DMS 273 (cell line): ENCODE results near the gene TPRX1.

Experiments used
- DNase-seq: peaks from one replicate; lab custom pipeline; 2025; ENCODE audit not compliant: unreplicated experiment; lab: John Stamatoyannopoulos, UW

Gene TPRX1

DNA sequence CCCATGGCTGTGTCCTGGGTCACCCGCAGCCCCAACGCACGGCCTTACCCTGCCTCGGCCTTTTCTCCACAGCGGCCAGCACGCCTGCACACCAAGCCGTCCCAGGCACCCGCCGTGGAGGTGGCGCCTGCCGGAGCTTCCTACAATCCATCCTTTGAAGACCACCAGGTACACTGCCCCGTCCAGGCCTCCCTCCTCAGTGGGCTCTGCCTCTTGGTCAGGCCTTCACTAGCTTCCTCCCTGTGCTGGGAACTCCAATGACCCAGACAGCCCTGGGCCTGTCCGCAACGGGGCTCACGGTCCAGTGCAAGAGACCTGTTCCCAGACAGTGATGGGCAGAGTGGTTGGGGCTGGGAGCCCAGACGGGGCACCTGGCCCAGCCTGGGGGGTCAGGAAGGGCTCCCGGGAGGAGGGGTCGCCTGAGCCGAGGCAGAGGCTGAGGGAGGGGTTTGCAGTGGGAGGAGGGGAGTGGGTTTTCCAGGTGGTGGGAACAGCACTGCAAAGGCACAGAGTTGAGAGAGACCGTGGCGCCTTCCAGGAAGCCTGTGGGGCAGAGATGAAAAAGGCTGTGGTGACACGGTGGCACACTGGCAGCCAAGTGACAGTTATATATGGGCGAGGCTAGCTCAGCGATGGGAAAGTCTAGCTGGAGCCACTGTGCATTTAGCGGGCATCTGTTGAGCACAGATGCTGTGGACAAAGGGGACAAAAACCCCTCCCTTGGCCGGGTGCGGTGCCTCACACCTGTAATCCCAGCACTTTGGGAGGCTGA lies 51.7 kb downstream of the TPRX1 start:
- DNase-seq: no peak
